ENCODE measurements around the gene TMED6. TPM values are rescaled to one million over a fixed set of nuclear protein-coding genes. Genes with fewer than 3 reads are reported as not detected.

TMED6 gene
- total and polyA plus RNA-seq, 2 donors (not counting 1 experiment from before 2014, with no cell fraction given), result 0.08 TPM; not detected in 1

GRCh38 chr16:69293401-69293800 lies 58.2 kb downstream of the TMED6 start:
- H3K79me2 ChIP-seq (ENCODE audit: control insufficient read depth, insufficient read depth, low read length), result no peaks in the 10 kb centered on the region
- H3K27me3 ChIP-seq (ENCODE audit: control insufficient read depth, insufficient read depth, low read length), result no peaks in the 10 kb centered on the region
- peaks cover 1% of the 10 kb centered on the region for H3K36me3 ChIP-seq (ENCODE audit: control insufficient read depth, insufficient read depth, low read length)
- DNase-seq (ENCODE audit: low read depth in 2 of 2), result no peak
- no peak overlapping the region for H3K4me2 ChIP-seq (ENCODE audit: extremely low read depth, insufficient read depth, low read length)
- no peak overlapping the region for H3K4me3 ChIP-seq (replicated peaks in 1 of 4; ENCODE audit: control extremely low read depth in 1 of 4, insufficient read depth in 1 of 4, low read depth in 3 of 4, low read length in 4 of 4)
- TF ChIP-seq, protein P1, sequence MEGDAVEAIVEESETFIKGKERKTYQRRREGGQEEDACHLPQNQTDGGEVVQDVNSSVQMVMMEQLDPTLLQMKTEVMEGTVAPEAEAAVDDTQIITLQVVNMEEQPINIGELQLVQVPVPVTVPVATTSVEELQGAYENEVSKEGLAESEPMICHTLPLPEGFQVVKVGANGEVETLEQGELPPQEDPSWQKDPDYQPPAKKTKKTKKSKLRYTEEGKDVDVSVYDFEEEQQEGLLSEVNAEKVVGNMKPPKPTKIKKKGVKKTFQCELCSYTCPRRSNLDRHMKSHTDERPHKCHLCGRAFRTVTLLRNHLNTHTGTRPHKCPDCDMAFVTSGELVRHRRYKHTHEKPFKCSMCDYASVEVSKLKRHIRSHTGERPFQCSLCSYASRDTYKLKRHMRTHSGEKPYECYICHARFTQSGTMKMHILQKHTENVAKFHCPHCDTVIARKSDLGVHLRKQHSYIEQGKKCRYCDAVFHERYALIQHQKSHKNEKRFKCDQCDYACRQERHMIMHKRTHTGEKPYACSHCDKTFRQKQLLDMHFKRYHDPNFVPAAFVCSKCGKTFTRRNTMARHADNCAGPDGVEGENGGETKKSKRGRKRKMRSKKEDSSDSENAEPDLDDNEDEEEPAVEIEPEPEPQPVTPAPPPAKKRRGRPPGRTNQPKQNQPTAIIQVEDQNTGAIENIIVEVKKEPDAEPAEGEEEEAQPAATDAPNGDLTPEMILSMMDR (conservative IDR thresholded peaks at IDR 0.05 in 1 of 2, IDR thresholded peaks at IDR 0.05 in 1 of 2; ENCODE audit: low read depth in 1 of 2, low read length in 2 of 2), result no peak
- no peak for TF ChIP-seq EZH2 (IDR thresholded peaks at IDR 0.05; ENCODE audit: low read length, missing control alignments)
- H2AFZ ChIP-seq (ENCODE audit: low read length), result no peak overlapping the region
- H4K20me1 ChIP-seq (ENCODE audit: control insufficient read depth, extremely low read depth, insufficient read depth, low read length), result no peaks in the 10 kb centered on the region
- H3K27ac ChIP-seq (ENCODE audit: insufficient read depth, low read length), result no peak overlapping the region
- H3K9me3 ChIP-seq (ENCODE audit: control insufficient read depth, insufficient read depth, low read depth, low read length), result no peaks in the 10 kb centered on the region
- H3K4me1 ChIP-seq (ENCODE audit: control insufficient read depth, extremely low read depth, insufficient read depth, low read length), result no peaks in the 10 kb centered on the region
- no peak overlapping the region for H3K9ac ChIP-seq (ENCODE audit: insufficient read depth, low read length)

Other genes starting within 250 kb of the TMED6 start
- gene HAS3, start 246.1 kb downstream of the TMED6 start, total RNA-seq, result 0.26 and 0.33 TPM in 2 replicates
- 0.19 and 0.27 TPM in 2 replicates for gene HAS3, start 246.1 kb downstream of the TMED6 start, polyA plus RNA-seq
- 39.0 and 55.7 TPM in 2 replicates for gene CHTF8, start 219.2 kb downstream of the TMED6 start, total RNA-seq
- 74.3 and 83.0 TPM in 2 replicates for gene CHTF8, start 219.2 kb downstream of the TMED6 start, polyA plus RNA-seq
- gene UTP4, start 219.1 kb downstream of the TMED6 start, total RNA-seq, result 14.4 and 14.9 TPM in 2 replicates
- gene UTP4, start 219.1 kb downstream of the TMED6 start, polyA plus RNA-seq, result 56.5 and 80.1 TPM in 2 replicates
- gene SNTB2, start 164.6 kb downstream of the TMED6 start, total RNA-seq, result 39.5 and 63.3 TPM in 2 replicates
- 45.3 and 51.8 TPM in 2 replicates for gene SNTB2, start 164.6 kb downstream of the TMED6 start, polyA plus RNA-seq
- 30.0 and 39.8 TPM in 2 replicates for gene VPS4A, start 40.4 kb downstream of the TMED6 start, total RNA-seq
- gene VPS4A, start 40.4 kb downstream of the TMED6 start, polyA plus RNA-seq, result 14.5 and 18.4 TPM in 2 replicates
- 13.4 and 14.4 TPM in 2 replicates for gene PDF, start 21.2 kb downstream of the TMED6 start, total RNA-seq
- 8.7 and 9.2 TPM in 2 replicates for gene PDF, start 21.2 kb downstream of the TMED6 start, polyA plus RNA-seq
- gene COG8, start 12.2 kb downstream of the TMED6 start, total RNA-seq, result 29.2 and 31.1 TPM in 2 replicates
- gene COG8, start 12.2 kb downstream of the TMED6 start, polyA plus RNA-seq, result 20.0 and 26.4 TPM in 2 replicates
- gene NIP7, start 12.0 kb downstream of the TMED6 start, total RNA-seq, result 20.0 and 28.2 TPM in 2 replicates
- 13.3 and 19.7 TPM in 2 replicates for gene NIP7, start 12.0 kb downstream of the TMED6 start, polyA plus RNA-seq
- 9.8 and 16.3 TPM in 2 replicates for gene TERF2, start 34.2 kb upstream of the TMED6 start, total RNA-seq
- gene TERF2, start 34.2 kb upstream of the TMED6 start, polyA plus RNA-seq, result 18.8 and 22.9 TPM in 2 replicates
- gene CYB5B, start 72.8 kb upstream of the TMED6 start, total RNA-seq, result 37.2 and 87.4 TPM in 2 replicates
- 220 and 248 TPM in 2 replicates for gene CYB5B, start 72.8 kb upstream of the TMED6 start, polyA plus RNA-seq
- gene NFAT5, start 214.2 kb upstream of the TMED6 start, total RNA-seq, result 15.7 and 33.4 TPM in 2 replicates
- 24.7 and 39.4 TPM in 2 replicates for gene NFAT5, start 214.2 kb upstream of the TMED6 start, polyA plus RNA-seq

Data from fibroblast of lung (primary cell).